Forelimb muscle (tissue), 1 donor: ENCODE measurements around the gene PCYOX1L. TPM values are rescaled to one million over a fixed set of nuclear protein-coding genes. Genes with fewer than 3 reads are reported as not detected.

ENCODE experiments used
- DNase-seq: peaks from one replicate; pipeline ENCODE4 v3.0.0-alpha.2; 2013; ENCODE audit warnings: low read depth
- polyA plus RNA-seq: library from polyadenylated mRNA; unstranded; fragments of 120-200 nt; gene quantifications from one replicate; pipeline ENCODE4 v1.2.1, GENCODE V29; 2013; ENCODE audit not compliant: insufficient read length

PCYOX1L gene
- polyA plus RNA-seq, 1 donor = 9.1 TPM

DNA sequence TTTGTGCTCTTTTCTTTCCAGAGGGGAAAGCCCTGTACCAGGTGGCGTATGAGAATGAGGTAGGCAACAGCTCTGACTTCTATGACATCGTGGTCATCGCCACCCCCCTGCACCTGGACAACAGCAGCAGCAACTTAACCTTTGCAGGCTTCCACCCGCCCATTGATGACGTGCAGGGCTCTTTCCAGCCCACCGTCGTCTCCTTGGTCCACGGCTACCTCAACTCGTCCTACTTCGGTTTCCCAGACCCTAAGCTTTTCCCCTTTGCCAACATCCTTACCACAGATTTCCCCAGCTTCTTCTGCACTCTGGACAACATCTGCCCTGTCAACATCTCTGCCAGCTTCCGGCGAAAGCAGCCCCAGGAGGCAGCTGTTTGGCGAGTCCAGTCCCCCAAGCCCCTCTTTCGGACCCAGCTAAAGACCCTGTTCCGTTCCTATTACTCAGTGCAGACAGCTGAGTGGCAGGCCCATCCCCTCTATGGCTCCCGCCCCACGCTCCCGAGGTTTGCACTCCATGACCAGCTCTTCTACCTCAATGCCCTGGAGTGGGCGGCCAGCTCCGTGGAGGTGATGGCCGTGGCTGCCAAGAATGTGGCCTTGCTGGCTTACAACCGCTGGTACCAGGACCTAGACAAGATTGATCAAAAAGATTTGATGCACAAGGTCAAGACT, 10.3 kb downstream of the PCYOX1L start:
- DNase-seq = no peak

DNA sequence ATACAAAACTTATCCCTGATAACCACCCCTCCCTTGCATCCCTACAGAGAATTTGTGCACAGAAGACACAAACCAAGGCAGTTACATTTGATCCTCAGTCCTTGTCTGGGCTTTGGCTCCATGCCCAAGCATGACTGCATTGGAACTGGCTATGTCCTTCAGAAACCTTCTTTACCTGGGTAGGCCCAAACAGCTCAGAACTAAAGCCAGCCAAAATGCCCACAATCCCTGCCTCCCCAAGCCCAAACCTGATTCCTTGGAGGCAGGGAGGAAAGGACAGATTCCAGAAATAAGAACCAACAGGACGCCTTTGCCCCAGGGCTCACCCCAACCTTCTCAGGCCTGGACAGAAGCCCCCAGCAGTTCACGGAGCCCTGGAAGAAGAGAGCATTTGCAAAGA, 13.0 kb downstream of the PCYOX1L start:
- no peak for DNase-seq

DNA sequence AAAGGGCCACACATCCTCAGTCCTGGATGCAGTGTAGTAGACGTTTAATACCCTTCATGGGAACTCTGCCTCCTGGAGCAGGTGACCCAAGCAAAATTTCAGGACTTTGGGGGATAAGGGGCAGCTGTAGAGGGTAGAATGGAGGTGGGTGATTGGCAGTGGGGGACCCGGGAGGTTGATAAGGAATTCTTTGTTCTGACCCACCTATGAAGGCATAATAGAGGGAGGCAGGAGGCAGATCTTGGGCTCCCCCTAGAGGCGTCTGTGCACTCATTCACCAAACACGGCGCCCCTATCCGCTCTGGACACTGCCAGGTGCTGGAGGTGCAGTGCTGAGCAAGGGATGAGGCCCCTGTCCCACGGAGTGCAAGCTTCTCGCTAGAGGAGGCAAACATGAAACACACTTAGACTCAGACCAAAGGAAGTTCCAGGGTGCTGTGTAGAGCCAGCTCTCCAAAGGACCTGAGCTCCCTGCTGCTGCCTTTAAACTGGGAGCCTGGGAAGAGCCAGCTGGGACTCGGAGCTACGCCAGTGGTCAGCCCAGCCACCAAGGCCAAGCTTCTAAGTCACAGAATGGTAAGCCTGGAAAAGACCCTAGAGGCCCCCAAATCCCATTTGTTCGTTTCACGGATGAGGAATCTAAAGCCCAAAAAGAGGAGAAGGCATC, 13.6 kb downstream of the PCYOX1L start:
- DNase-seq = no peak

DNA sequence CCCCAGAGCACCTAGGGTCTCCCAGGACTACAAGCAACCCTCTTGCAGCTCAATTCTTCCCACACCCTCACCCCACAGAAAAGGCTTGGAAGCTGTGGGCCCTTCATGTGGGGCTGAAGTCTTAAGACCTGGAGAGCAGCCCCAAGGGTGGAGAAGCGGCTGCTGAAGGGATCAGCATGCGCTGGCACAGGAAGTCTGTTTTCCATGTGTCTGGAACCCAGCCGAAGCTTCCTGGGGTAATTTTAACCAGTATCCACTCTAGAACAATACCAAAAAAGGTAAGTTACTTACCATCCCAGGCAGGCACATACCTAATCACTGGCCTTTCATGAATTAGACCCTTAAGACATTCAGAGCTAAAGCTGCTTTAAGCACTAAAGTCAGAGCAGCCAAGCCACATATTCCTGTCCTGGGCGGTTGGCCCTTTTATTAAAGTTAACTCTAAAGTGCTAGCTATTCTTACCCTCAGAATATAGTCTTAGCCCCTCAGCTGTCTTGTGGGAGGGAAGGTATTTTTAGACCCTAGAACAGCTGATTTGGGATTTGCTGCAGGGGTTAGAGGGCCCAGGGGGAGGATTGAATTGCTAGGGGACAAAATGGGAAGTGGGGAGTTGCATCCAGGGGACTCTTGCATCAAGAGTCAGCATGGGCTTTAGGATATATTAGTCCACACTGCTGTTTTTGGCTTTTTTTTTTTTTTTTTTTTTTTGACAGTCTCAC, 14.4 kb downstream of the PCYOX1L start:
- DNase-seq = no peak

DNA sequence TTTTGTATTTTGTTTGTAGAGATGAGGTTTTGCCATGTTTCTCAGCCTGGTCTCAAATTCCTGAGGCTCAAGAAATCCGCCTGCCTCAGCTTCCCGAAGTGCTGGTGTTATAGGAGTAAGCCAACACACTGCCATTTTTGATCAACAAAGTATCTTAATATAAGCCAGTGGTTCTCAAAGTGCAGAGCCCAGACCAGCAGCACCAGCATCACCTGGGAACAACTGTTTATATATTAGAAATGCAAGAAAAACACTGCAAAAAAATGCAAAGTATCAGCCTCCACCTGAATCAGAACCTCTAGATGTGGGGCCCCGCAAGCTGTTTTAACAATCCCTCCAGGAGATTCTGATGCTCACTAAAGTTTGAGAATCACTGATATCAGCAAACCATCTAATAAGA, 15.1 kb downstream of the PCYOX1L start:
- DNase-seq = no peak

DNA sequence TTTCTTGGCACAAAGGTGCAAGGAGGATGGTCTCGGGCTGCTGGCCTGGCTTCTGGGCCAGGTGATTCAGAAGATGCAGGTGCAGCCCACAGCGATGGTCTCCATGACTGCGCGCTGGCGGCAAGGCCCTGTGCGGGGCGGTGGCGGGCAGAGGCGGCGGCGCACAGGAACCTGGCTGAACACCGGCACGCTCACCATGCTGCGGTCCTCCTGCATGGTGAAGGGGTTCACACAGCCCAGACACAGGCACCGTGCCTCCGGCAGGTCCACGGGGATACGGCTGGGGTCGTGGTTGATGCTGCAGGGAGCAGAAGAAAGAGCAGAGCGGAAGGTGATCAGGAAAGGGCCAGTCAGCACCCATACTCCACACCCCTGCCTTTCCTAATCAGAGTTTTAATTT, 16.5 kb downstream of the PCYOX1L start:
- no peak for DNase-seq

DNA sequence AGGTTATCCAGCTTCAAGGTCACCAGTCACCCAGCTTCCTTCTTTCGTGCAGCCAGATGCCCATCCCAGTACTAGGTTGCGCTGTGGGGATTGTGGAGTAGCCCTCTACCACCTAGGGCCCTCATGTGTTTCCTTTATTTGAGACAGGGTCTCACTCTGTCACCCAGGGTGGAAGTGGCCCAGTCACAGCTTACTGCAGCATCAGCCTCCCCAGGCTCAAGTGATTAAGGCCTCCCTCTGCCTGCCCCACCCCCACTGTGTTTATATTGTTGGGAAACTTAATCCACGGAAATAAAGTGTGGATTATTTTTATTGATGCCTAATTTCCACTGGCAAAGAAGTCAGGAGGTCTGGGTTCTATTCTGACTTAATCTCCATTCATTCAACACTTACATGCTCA, 17.0 kb downstream of the PCYOX1L start:
- no peak for DNase-seq

DNA sequence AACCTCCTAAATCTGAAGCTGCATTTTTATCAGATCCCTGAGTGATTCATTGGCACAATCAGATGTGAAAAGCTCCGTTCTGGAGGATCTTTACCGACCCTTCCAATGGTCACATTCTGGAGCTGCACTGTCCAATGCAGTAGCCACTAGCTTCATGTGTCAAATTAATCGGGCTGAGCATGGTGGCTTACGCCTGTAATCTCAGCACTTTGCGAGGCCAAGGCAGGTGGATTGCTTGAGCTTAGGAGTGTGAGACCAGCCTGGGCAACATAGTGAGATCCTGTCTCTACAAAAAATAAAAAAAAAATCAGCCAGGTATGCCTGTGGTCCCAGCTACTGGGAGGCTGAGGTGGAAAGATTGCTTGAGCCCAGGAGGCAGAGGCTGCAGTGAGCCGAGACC, 17.6 kb downstream of the PCYOX1L start:
- DNase-seq = no peak

DNA sequence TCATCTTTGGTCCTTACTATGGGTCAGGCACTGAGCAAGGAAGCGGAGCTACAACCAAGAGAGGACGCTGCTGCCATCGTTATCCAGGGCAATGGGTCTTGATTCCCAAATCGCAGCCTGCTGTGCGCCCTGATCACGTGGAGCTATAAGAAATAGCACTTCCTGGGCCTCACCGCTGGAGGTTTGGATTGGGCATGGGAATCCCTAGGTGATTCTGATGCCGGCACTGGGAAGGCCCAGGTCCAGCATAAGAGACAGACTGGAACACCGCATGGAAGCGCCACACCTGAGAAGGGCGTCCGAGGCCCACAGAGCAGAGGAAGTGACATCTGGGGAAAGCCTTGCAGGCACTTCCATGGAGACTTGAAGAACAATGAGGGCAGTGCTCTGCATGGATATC, 18.3 kb downstream of the PCYOX1L start:
- DNase-seq = no peak

DNA sequence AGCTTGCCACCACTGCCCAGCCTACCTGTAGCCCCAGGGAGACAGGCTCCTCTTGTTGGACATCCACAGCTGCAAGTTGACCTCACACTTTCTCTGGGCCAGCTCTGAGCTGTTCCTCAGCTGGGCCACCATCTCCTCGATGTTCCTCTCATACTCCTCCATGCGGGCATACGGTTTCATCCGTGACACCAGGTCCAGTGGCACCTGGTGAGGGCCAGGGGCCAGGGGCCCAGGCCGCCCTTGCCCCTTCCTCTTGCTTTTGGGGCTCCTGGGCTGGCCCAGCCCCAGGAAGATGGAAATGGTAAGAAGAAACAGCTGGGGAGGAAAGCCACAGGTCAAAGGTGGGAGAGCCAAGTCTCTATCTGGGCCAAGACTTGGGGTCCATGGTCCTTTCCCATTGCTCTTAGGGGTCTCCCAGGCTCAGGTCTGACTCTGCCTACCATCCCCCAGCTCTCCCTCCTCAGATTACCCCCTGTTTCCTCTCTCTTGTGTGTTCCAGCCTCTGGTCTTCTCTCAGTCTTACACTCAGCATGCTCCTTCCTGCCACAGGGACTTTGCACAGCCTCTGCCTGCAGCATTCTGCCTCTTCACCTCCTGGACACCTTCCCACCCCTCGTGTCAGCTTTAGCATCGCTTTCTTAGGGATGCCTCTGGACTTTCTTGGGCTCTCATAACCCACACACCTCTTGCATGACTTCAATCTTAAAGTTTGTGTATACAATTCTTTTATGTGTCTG, 19.0 kb downstream of the PCYOX1L start:
- no peak for DNase-seq

DNA sequence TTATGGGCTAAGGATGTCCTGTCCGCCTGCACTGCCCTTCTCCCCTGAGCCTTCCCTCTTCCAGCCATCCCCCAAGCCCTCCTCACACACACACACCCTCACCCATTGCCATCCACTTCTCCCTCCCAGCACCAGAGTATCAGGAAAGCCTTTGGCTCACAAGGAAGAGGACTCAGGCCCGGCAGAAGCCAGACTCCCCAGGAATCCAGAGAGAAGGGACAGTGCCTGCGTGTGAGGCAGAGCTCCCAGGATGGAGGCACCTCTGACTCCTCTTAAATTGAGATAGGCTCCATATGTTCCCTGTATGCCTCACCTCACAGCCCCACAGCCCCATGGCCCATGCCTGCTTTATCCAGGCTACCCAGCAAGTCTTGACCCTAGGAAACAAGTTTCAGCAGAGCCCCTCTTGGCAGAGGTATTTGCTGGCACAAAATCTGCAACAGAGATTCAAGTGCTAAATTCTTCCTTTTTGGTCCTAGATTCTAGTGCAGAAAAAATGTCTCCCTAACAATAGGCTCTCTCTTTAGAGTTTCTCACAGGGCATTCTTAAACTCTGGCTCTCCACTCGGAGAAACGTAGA, 20.5 kb downstream of the PCYOX1L start:
- no peak for DNase-seq

DNA sequence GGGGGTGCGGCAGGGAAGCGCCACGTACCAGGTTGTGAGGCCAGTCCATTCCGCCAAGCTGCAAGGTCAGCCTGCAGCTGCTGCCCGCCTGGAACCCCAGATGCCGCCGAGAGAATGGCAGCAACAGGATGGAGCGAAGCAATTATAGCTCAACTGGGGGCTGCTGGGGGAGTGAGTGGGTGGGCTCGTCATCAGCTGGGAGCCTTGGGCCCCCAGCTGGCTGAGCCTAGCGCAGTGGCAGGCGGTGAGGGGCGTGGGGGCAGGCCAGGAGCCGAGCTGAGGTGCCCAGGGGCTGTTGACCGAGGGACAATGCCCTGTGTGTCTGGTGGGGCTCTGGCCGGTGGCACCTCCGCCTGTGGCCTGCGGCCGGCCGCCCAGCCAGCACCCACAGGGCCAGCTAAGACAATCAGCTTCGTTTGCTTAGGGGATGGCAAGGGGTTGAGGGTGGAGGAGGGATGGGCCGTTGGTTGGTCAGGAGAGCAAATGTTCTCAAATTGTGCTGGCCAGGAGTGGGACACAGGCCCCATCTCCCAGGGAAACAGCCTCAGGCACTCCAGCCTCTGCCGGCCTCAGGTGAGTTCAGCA, 21.4 kb downstream of the PCYOX1L start, which contains the start of gene IL17B:
Gene IL17B, minus strand, starts transcription at position 116 of the 585 bp plus-strand sequence. Its CDS starts 67 bp downstream, at position 49.
- DNase-seq = no peak

DNA sequence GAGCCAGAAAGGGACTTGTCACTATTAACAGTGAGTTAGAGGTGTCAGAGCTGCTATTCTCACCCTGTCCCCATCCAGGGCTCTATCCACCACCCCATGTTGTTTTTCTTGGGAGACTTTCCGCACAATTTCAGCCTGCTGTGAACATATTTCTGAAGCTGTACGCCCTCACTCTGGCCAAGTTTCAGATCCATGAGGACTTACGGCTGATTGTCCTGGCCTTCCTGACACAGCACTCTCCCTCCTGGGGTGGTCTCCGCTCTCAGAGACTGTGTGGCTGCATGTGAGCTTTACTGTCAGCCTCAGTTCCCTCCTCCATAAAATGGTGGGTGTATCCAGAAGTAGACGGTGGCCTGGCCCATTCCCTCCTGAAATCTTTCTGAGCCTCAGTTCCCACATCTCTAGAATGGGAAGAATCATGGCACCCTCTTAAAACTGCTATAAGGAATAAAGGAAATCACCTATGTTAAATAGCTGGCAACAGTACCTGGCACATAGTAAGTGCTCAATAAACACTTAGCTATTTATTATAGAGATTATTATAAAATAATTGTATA, 22.1 kb downstream of the PCYOX1L start:
- no peak for DNase-seq

DNA sequence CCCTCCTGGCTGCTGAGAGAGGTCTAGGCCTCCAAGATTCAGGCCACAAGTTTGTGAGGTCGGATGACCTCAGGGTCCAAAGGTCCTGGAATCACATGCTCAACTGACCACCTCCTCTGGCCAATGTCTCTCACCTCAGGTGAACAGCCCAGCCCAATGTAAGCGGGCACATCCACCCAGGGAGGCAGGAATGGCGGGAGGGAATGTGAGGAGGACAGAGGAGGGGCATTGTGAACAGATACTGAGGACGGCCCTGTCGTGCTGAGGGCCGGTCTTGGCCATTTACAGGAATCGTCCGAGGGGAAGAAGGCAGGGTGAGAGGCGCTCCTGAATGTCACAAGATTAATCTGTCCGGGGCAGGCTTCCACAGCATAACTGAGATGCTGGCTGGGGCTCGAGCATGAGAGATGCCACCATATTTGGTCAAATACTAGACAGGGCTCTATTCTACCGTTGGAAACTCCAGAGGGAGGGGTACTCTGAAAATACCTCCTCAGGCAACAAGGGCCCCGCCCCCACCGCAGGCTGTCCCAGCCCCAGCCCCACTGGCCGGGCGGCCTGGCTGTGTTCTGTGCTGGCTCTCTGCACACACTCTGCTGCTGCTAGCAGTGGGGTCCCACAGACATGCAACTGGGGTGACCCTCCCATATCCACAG, 22.7 kb downstream of the PCYOX1L start:
- no peak for DNase-seq

DNA sequence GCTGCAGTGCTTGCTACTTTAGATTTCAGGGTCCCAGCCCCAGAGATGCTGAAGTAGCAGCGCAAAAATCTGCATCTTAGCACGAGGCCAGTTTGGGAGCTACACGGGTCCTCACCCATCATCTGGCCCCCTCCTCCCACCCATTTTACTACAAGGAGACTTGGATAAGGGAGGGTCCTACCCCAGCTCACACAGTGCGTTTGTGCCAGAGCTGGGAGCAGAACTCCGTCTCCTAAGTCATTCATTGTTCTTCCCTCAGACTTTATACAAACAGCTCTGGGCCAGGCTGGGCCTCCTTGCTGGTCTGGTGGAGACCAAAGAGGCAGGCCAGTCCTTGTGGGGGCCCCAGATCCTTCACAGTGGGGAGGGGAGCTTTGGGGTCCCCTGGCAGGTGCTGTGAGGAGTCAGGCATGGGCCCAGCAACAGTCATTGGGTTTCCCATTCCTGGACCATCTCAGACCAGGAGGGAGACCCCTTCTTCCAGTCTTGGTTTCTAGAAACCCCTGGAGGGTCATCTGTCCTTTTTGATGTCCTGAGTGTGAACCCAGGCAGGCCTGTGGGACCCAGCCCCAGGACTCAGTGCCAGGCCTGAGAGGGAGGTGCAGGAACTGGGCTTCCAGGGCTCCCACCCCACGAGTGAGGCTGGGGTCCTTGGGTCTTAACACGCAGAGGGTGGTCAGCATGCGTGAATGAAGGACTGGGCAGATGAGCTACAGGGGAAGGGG, 23.6 kb downstream of the PCYOX1L start:
- no peak for DNase-seq

DNA sequence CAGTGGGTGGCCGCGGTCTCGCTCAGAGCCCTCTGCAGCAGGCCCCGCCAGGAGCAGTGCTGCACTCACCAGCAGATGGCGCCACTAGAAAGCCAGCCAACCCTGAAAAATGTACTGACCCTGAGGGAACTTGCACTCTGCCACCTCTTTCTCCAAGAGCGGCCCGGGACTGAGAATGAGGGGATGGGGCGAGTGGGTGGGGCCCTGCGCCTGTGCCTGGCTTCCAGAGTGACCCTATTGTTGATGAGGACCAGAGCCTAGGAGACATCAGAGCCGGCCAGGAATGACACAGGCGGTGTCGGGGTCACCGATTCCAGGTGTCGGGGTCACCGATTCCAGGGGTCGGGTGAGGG, 24.1 kb downstream of the PCYOX1L start:
- no peak for DNase-seq

DNA sequence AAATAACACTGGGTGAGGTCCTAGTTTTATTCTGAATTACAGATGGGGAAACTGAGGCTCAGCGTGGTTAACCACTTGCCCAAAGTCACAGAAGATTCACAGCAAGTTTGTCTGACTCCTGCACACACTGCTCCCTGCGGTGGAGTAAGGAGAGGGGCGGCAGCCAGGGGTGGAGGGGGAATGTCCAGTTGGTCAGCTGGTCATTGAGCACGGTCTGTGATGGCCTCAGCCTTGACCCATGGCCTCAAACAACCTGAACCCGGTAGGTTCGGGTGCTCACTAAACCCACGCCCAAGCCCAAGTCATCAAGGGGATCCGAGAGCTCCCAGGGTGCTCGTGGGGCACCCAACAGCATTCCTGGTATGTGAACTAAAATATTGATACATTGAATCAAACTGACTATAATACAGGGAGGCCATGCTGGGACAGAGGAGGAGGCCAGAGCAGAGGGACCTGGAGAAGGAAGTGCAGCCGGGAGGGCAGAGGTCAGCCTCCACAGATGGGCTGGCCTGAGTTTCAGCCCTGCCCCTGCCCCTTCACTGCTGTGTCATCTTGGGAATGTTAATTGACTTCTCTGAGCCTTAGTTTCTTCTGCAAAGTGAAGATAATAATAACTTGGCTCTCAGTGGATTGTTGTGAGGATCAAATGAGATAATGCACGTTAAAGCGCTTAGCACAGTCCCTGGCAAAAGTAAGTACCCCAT, 24.8 kb downstream of the PCYOX1L start:
- no peak for DNase-seq

DNA sequence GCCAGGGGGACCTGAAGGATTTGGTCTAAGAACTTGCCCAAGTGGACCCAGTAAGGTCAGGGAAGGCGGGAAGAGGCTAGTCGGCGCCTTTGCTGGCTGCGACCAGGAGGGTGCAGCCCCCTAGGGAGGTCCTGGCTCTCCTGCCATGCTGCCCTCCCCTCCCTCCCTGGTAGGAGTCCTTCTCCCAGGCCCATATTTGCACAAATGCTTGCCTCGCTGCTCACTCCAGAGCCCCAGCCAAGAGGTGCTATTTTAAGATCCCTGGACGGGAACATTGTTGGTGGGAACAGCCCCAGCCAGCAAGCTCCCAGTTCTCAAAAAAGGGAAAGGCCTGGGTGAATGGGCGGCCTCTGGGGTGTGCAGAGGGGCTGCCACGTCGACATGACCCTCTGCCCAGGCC, 25.6 kb downstream of the PCYOX1L start:
- no peak for DNase-seq

DNA sequence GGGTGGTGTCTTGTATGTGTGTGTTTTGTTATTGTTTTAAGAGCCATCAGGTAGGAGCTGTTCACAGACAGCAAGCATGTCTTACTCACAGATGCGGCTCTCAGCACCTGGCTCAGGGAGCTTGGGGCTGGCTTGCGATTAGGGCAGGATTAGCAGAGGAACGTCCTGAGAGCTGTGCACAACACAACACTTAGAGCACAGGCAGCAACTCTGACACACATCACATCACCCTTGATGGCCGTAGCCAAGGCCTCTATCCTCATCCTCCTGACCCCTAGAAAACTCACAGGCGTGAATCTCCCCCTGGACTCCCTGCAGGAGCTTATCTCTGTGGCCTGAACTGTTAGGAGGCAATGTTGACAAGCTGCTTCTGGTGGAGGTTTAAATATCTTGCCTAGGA, 28.3 kb downstream of the PCYOX1L start:
- no peak for DNase-seq
